ENCODE data around the gene SENP3. TPM values are rescaled to one million over a fixed set of nuclear protein-coding genes. Genes with fewer than 3 reads are reported as not detected.

Gene SENP3
- total RNA-seq, 2 experiments from 2014 or later, result 60.2 to 63.2 TPM

- Mint-ChIP-seq H3K27me3 (peaks cover 1% of the 10 kb centered on the region), H3K4me1 (ENCODE audit: low read depth) (peaks cover 21% of the 10 kb centered on the region), H3K27ac (peak overlapping the region; percentile 6), H3K4me3 (no peak overlapping the region), H3K36me3 (ENCODE audit: low read depth) (peaks cover 66% of the 10 kb centered on the region), H3K9me3 (no peaks in the 10 kb centered on the region)
- TF ChIP-seq CTCF (IDR thresholded peaks at IDR 0.05), result no peak
- ATAC-seq, result no peak
- no peak for DNase-seq
- intact Hi-C loops (cut with micrococcal nuclease), result loop anchor here (10.0 kb wide), 1 partner anchor 215 kb away; the partner anchor contains the start of genes KCTD11 and TMEM95
- POLR2A ChIA-PET, result interaction anchor here (1.0 to 12.0 kb wide), 4 partner anchors 8 to 260 kb away, joined by 3 to 195 read pairs (median 53); partner anchors contain the start of genes CD68, MPDU1, SENP3 and SOX15
- CTCF ChIA-PET, result interaction anchor here (0.9 to 3.5 kb wide), 5 partner anchors 8 to 133 kb away, joined by 3 to 28 read pairs (median 3); partner anchors contain the start of gene SENP3
Measured at GRCh38 chr17:7569571-7569970, 7.9 kb downstream of the SENP3 start.

GRCh38 chr17:7570351-7570750, 8.6 kb downstream of the SENP3 start:
- CTCF ChIA-PET, result interaction anchor here (0.9 to 3.5 kb wide), 5 partner anchors 9 to 134 kb away, joined by 3 to 28 read pairs (median 4); partner anchors contain the start of genes SENP3 and TP53
- H3K27ac Mint-ChIP-seq, result peak overlapping the region; percentile 79

GRCh38 chr17:7572338-7572587, 10.5 kb downstream of the SENP3 start:
- Mint-ChIP-seq H3K9me3 (no peaks in the 10 kb centered on the region), H3K27me3 (peaks cover 1% of the 10 kb centered on the region), H3K4me3 (peak overlapping the region; percentile 98), H3K4me1 (ENCODE audit: low read depth) (peaks cover 43% of the 10 kb centered on the region), H3K36me3 (ENCODE audit: low read depth) (peaks cover 78% of the 10 kb centered on the region), H3K27ac (peak overlapping the region; percentile 100)
- ChIA-PET POLR2A (interaction anchor here (0.9 to 12.0 kb wide), 17 partner anchors 11 to 285 kb away, joined by 3 to 195 read pairs (median 4); partner anchors contain the start of genes CD68, CYB5D1, FXR2 and MPDU1), CTCF (interaction anchor here (1.4 to 3.5 kb wide), 2 partner anchors 11 to 17 kb away, joined by 4 to 28 read pairs; partner anchors contain the start of genes SENP3 and SOX15)
- ATAC-seq, result no peak
- no peak for TF ChIP-seq CTCF (IDR thresholded peaks at IDR 0.05)
- intact Hi-C loops (cut with micrococcal nuclease), result loop anchor here (10.0 kb wide), 1 partner anchor 283 kb away; the partner anchor contains the start of genes CYB5D1, NAA38 and TMEM88
- DNase-seq, result no peak

More at GRCh38 chr17:7570351-7570750, 8.6 kb downstream of the SENP3 start:
- H3K4me3 Mint-ChIP-seq, result no peak overlapping the region
- H3K9me3 Mint-ChIP-seq, result no peaks in the 10 kb centered on the region
- DNase-seq, result no peak
- peaks cover 68% of the 10 kb centered on the region for H3K36me3 Mint-ChIP-seq (ENCODE audit: low read depth)
- intact Hi-C loops (cut with micrococcal nuclease), result loop anchor here (10.0 kb wide), 1 partner anchor 284 kb away; the partner anchor contains the start of genes CYB5D1, NAA38 and TMEM88
- TF ChIP-seq CTCF (IDR thresholded peaks at IDR 0.05), result no peak
- no peak for ATAC-seq
- POLR2A ChIA-PET, result interaction anchor here (0.9 to 12.0 kb wide), 5 partner anchors 9 to 257 kb away, joined by 5 to 195 read pairs (median 71); partner anchors contain the start of genes CD68, MPDU1, SENP3 and SOX15
- H3K4me1 Mint-ChIP-seq (ENCODE audit: low read depth), result peaks cover 28% of the 10 kb centered on the region
- H3K27me3 Mint-ChIP-seq, result peaks cover 1% of the 10 kb centered on the region

- Mint-ChIP-seq H3K9me3 (no peaks in the 10 kb centered on the region), H3K27ac (peak overlapping the region; percentile 100), H3K36me3 (ENCODE audit: low read depth) (peaks cover 78% of the 10 kb centered on the region), H3K4me1 (ENCODE audit: low read depth) (peaks cover 45% of the 10 kb centered on the region), H3K27me3 (peaks cover 1% of the 10 kb centered on the region), H3K4me3 (peak overlapping the region; percentile 98)
- intact Hi-C loops (cut with micrococcal nuclease), result loop anchor here (10.0 kb wide), 1 partner anchor 282 kb away; the partner anchor contains the start of genes CYB5D1, NAA38 and TMEM88
- no peak for TF ChIP-seq CTCF (IDR thresholded peaks at IDR 0.05)
- DNase-seq (peak; percentile 99), ATAC-seq (peak; percentile 92)
- ChIA-PET POLR2A (interaction anchor here (0.7 to 12.0 kb wide), 23 partner anchors 11 to 285 kb away, joined by 3 to 195 read pairs (median 4); partner anchors contain the start of genes ACAP1, ATP1B2, CD68 and CYB5D1), CTCF (interaction anchor here (1.0 to 3.5 kb wide), 2 partner anchors 12 to 16 kb away, joined by 3 to 28 read pairs; partner anchors contain the start of gene SENP3)
Measured at GRCh38 chr17:7572588-7573323, 11.0 kb downstream of the SENP3 start.
